ENCODE measurements around the gene STK39. TPM values are rescaled to one million over a fixed set of nuclear protein-coding genes. Genes with fewer than 3 reads are reported as not detected.

Gene STK39
- total RNA-seq, 1 experiment from 2014 or later = 22.1 TPM

DNA sequence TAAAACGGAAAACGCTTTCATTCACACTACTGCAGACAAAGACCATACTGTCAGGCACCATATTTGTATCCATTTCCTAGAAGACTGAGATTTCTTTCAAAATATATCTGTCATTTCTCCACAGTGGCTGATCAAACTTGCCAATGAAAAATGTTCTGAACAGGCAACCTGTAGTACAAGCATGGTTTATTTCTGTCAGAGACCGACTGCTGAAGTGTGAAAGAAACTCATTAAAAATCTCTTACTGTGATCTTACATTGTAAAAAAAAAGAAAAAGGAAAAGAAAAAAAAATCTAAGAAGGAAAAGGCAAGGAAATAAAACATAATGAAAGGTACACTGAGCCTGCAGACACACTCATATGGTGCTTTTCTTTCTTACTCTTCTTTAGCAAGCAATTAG is 184.5 kb downstream of the STK39 start:
- Histone ChIP-seq H3K23me2 (ENCODE audit: insufficient read length, low read depth, low read length, poor library complexity, severe bottlenecking) (no peaks in the 10 kb centered on the region), H4K20me1 (ENCODE audit: control insufficient read depth, insufficient read depth, insufficient read length) (no peaks in the 10 kb centered on the region), H2BK20ac (ENCODE audit: low read depth, low read length, poor library complexity, severe bottlenecking) (no peak overlapping the region), H2BK120ac (ENCODE audit: low read depth, low read length, poor library complexity, severe bottlenecking) (no peak overlapping the region), H3K18ac (ENCODE audit: insufficient read length, low read depth, low read length) (no peak overlapping the region), H3K23ac (ENCODE audit: insufficient read length, low read depth, low read length) (no peak overlapping the region), H3K79me2 (ENCODE audit: insufficient read depth, low read length) (no peaks in the 10 kb centered on the region), H2BK12ac (ENCODE audit: insufficient read length, low read depth, low read length) (no peak overlapping the region), H2AK5ac (ENCODE audit: insufficient read length, low read length) (no peak overlapping the region), H4K5ac (ENCODE audit: insufficient read length, low read depth, low read length) (no peak overlapping the region), H3K14ac (ENCODE audit: insufficient read depth, low read length) (no peak overlapping the region), H4K91ac (ENCODE audit: insufficient read length, low read depth, low read length) (no peak overlapping the region), H2BK15ac (ENCODE audit: low read depth, low read length) (no peak overlapping the region), H3K9me3 (ENCODE audit: control insufficient read depth, low read depth, low read length) (no peaks in the 10 kb centered on the region), H3K4me2 (ENCODE audit: insufficient read depth, insufficient read length, low read length) (no peak overlapping the region), H3K56ac (ENCODE audit: insufficient read length, low read depth, low read length) (no peak overlapping the region), H3K9ac (ENCODE audit: extremely low read depth, insufficient read length, low read length) (no peak overlapping the region), H3K4ac (ENCODE audit: low read depth, low read length) (no peak overlapping the region), H3K27ac (ENCODE audit: insufficient read length, low read depth, low read length) (no peak overlapping the region), H3K79me1 (ENCODE audit: insufficient read depth, low read depth, low read length, poor library complexity, severe bottlenecking) (no peaks in the 10 kb centered on the region), H3K27me3 (ENCODE audit: insufficient read depth, low read length) (no peaks in the 10 kb centered on the region), H3K4me1 (ENCODE audit: insufficient read depth, low read length) (no peaks in the 10 kb centered on the region; the same call in 1 of the 2 replicates), H4K8ac (replicated peaks; ENCODE audit: insufficient read length, low read depth, low read length) (no peak overlapping the region), H3T11ph (ENCODE audit: low read length) (no peak overlapping the region), H2AFZ (ENCODE audit: low read length) (no peak overlapping the region), H2BK5ac (ENCODE audit: insufficient read length, low read length) (no peak overlapping the region)
- Mint-ChIP-seq H3K4me3 (no peak overlapping the region), H3K4me1 (peaks cover 17 to 20% of the 10 kb centered on the region in 2 experiments), H3K9me3 (no peaks in the 10 kb centered on the region), H3K36me3 (ENCODE audit: insufficient read depth in 1 of 3, low read depth in 3 of 3) (peaks cover 0 to 3% (median 0%) of the 10 kb centered on the region in 3 experiments; a peak in 3 of 7 replicates), H3K27me3 (ENCODE audit: low read depth) (no peaks in the 10 kb centered on the region), H3K27ac (no peak overlapping the region)
- no peak for DNase-seq
- WGBS (ENCODE audit: extremely low coverage, insufficient read length, low lambda C conversion rate) = no CpG with 5 or more reads among the region's 3 CpGs
- TF ChIP-seq, protein P1, sequence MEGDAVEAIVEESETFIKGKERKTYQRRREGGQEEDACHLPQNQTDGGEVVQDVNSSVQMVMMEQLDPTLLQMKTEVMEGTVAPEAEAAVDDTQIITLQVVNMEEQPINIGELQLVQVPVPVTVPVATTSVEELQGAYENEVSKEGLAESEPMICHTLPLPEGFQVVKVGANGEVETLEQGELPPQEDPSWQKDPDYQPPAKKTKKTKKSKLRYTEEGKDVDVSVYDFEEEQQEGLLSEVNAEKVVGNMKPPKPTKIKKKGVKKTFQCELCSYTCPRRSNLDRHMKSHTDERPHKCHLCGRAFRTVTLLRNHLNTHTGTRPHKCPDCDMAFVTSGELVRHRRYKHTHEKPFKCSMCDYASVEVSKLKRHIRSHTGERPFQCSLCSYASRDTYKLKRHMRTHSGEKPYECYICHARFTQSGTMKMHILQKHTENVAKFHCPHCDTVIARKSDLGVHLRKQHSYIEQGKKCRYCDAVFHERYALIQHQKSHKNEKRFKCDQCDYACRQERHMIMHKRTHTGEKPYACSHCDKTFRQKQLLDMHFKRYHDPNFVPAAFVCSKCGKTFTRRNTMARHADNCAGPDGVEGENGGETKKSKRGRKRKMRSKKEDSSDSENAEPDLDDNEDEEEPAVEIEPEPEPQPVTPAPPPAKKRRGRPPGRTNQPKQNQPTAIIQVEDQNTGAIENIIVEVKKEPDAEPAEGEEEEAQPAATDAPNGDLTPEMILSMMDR (conservative IDR thresholded peaks at IDR 0.05) = no peak
